GM19372 (cell line): ENCODE data around the gene RABEP1.
A peak's percentile ranks its signal among the peaks of the same experiment; 100 is the strongest.
"Not testable (repeated sequence)": the region's sequence is repeated elsewhere in the genome, so short reads cannot be mapped to it uniquely, and the experiment has no call there.

Experiments used
- ATAC-seq: cut with Tn5 transposase; IDR thresholded peaks from one replicate; pipeline ENCODE4 v1.9.1; 2021; ENCODE audit warnings: mild to moderate bottlenecking, low read depth, moderate library complexity; ENCODE audit not compliant: unreplicated experiment

The RABEP1 gene, protein sequence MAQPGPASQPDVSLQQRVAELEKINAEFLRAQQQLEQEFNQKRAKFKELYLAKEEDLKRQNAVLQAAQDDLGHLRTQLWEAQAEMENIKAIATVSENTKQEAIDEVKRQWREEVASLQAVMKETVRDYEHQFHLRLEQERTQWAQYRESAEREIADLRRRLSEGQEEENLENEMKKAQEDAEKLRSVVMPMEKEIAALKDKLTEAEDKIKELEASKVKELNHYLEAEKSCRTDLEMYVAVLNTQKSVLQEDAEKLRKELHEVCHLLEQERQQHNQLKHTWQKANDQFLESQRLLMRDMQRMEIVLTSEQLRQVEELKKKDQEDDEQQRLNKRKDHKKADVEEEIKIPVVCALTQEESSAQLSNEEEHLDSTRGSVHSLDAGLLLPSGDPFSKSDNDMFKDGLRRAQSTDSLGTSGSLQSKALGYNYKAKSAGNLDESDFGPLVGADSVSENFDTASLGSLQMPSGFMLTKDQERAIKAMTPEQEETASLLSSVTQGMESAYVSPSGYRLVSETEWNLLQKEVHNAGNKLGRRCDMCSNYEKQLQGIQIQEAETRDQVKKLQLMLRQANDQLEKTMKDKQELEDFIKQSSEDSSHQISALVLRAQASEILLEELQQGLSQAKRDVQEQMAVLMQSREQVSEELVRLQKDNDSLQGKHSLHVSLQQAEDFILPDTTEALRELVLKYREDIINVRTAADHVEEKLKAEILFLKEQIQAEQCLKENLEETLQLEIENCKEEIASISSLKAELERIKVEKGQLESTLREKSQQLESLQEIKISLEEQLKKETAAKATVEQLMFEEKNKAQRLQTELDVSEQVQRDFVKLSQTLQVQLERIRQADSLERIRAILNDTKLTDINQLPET

DNA sequence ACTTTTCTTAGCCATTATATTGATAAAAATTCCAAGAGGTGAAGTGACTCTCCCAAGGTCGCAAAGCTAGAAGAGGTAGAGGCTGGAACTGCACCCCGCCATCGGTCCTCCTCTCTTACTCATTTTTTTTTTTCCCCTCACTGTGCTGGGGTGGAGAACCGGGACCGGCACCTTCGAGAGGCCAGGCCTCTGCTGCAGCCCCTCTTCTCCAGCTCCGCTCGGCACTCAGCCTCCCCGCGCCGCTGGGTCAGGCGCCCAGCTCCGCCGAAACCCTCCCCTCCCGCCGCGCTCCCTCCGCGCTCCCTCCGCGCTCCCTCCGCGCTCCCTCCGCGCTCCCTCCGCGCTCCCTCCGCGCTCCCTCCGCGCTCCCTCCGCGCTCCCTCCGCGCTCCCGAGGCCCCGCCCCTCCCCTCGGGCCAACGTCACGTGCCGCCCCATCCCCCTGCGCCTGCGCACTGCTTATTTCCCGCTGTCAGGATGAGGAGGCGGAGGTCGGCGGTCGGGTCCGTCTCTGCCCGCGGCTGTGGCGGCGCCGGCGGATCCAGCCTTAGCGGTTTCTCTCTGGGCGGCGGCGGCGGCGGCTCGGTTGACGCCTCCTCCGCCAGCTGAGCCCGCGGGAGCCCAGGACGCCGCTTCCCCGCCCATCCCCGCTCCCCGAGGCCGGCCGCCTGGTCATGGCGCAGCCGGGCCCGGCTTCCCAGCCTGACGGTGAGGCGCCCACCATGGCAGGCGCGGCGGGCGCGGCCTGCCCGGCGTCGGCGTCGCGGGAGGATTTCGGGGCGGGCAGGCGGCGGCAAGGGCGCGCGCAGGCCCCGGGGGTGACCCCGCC lies at the start of gene RABEP1:
Gene RABEP1, plus strand, starts transcription at position 471 of the 828 bp plus-strand sequence. Its CDS starts 203 bp downstream, at position 674.
- ATAC-seq, result peak; percentile 77

DNA sequence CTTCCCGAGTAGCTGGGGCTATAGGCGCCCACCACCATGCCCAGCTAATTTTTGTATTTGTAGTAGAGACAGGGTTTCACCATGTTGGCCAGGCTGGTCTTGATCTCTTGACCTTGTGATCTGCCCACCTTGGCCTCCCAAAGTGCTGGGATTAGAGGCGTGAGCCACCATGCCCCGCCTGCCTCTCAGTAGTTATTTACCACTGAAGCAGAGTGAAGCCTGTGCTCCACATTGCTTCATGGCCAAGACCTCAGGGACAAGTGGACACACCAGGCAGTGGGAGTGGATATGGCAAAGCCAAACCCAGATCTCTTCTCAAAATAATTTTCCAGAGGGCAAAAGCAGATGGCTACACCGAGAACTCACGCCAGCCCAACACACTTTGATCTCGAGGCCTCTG lies 48.6 kb upstream of the RABEP1 start:
- ATAC-seq, result not testable (repeated sequence)

DNA sequence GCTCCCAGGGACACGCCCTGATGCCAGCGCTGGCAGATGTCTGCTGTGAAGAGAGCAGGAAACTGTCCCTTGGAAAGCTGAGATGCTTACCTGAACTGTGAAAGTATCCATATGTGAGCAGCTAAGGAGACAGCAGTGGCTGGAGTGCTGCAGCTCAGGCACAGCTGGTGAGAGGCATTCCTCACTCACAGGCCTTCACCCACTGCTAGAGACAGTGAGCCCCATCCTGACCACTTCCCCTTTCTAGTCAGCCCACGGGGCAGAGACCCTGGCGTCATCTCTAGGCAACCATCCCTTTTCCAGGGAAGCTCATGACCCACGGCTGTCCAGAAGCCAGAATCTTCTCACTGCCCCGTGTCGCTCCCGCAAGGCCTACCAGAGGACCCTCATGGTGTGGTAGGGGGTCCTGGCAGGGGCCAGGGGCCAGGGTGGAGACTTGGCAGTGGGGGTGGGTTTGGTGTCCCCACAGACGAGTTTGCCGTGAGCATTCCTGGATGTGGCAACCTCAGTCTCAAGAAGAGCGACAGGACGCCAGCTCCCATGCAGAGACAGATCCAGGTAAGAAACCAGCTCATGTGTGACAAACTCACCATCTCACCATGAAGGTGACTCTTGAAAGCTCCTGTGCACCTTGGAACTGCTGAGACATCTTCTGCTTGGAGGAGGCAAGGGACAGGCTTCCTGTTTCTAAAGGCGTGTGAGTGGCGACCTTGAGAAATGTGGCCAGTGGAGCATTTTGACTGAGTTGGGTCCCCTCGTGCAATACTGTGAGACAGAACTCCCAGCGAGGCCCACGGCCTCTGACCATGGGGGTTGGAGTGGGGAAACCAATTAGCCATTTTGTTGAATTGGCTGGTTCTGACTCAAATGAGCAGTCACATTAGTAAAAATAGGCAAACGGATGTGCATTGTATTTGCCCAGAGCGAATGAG lies 47.2 kb upstream of the RABEP1 start, which contains the start of gene SCIMP:
Gene SCIMP, minus strand, starts transcription at position 216 of the 932 bp plus-strand sequence. Its CDS starts 105 bp downstream, at position 111.
- peak; percentile 50 for ATAC-seq

DNA sequence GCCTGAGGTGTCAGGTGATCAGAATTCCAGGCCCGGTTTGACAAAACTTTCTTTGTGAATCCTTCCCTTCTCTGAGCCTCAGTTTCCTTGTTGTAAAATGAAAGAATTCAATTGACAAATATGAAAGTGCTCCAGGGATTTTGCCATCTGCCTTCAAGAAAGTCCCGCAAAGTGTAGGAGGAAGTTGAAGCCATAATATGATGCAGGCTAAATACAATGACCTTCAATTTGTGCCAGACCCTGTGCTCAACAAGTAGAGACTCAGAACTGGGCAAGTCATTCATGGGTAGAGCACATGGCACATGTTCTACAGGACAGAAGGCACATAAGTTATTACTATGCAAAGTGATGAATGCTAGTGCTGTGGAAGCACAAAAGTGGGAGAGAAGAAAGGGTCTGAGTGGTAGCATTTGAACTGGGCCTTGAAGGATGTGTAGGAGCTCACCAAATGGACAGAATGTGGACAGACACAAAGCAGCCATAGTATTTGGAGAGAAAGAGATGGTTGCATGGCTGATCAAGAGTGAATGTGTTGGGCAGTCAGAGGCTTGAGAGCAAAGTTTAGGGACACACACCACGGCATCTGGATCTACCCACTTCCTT lies 45.0 kb upstream of the RABEP1 start:
- ATAC-seq, result no peak

DNA sequence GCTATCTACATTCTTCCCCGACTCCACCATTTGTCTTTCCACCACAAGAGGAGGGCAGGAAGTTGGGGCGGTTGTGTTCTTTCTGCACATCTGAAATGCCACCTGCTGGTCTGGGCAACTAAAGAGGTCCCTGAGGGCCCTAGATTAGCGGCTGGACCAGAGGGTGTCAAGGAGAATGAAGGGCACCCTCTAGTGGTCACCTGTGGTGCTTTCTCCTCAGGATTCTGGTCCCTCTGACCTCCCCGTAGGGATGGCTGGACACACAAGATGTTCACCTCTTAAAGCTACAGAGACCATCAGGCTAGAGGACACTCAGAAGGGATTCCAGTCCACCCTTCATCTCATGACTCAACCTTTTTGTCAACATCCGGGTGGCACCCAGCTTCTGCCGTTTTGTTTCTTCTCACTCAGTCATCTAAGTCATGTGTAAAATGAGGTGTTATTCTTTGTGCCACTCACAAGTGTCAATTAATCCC lies 44.5 kb upstream of the RABEP1 start:
- ATAC-seq, result no peak

DNA sequence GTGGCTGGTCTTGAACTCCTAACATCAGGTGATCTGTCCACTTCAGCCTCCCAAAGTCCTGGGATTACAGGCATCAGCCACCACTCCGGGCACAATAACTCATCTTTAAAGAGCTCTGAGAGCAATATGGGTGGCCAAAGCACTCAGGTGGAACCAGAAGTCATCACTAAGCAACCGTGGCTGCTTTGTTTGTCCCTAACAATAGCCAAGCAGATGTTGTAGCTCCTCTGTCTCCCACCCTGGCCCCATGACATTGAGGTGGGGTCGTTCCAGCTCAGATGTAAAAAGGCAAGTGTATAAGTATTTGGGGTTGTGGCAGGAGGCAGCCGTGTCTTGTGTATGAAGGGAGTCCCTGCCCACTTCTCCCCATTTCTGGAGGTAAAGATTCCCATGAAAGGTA lies 43.8 kb upstream of the RABEP1 start:
- ATAC-seq, result no peak

DNA sequence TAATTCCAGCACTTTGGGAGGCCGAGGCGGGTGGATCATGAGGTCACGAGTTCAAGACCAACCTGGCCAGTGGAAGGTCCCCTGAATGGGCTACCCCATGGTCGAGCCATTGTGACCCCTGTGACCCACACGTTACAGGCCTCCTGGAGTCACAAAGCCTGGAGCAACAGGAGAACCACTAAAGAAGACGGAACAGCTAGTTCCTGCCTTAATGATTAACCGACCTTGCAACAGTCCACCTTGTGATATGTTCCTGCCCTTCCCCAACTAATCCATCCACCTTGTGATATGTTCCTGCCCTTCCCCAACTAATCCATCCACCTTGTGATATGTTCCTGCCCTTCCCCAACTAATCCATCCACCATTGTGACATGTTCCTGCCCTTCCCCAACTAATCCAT lies 42.3 kb upstream of the RABEP1 start:
- ATAC-seq, result not testable (repeated sequence)

DNA sequence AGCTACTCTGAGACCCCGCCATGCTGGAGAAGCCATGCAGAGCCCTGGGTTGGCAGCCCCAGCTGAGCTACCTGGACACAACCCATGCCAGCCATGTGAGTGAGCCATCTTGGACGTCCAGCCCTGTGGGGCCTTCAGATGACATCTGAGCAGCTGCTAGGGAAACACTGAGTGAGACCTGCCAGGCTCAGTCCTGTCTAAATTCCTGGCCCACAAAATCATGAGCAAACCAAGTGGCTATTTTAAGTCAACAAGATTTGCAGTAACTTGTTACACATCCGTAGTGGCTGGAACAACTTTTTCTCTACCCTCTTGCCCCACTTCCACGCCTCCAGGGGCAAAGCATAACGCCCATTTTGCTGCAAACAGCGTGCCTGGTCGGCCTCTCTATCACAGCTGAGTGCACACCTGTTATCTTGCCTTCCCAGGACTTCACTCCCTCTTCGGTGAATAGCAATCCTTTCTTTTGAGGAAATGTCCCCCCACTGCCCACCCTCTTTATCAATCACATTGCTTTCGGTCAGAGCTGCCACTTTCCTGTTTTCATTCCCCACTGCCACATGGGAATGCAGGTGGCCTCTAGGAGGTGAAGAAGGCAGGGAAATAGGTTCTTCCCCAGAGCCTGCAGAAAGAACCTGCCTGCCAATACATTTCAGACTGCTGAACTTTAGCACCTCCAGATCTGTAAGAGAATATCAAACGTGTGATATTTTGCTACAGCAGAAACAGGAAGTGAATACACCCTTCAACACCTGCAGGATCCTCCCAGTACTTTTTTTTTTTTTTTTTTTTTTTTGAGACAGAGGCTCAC lies 40.0 kb upstream of the RABEP1 start:
- ATAC-seq, result no peak

DNA sequence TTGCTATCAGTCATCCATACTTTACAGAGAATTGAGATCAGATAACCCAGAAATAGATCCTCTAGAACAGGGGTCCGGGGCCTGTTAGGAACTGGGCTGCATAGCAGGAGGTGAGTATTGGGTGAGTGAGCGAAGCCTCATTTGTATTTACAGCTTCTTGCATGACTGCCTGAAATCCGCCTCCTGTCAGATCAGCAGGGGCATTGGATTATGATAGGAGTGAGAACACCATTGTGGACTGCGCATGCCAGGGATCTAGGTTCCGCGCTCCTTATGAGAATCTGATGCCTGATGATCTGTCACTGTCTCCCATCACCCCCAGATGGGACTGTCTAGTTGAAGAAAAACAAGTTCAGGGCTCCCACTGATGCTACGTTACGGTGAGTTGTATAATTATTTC lies 34.5 kb upstream of the RABEP1 start:
- ATAC-seq, result no peak

DNA sequence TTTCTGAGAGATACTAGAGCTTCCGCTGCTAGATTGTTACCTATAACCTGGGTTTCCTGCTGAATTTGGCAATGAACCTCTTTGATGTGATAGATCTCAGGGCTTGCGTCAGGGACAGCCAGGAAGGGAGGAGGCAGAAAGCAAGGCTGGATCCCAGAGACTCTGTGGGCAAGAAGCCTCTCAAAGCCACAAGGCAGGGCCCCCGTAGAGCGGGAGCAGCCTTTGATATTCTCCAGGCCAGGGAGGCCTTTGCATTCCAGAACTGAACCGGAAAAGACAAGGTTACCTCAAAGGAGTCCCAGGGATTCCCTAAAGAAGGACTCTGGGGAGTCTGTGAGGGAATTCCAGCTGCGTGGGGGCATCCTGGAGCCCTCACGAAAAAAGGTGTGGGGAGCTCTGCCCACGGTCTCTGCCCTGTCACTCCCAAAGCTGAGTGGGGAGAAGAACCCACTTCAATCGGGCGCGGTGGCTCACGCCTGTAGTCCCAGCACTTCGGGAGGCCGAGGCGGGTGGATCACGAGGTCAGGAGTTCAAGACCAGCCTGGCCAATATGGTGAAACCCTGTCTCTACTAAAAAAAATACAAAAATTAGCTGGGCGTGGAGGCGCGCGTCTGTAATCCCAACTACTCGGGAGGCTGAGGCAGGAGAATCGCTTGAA lies 33.1 kb upstream of the RABEP1 start:
- no peak for ATAC-seq

DNA sequence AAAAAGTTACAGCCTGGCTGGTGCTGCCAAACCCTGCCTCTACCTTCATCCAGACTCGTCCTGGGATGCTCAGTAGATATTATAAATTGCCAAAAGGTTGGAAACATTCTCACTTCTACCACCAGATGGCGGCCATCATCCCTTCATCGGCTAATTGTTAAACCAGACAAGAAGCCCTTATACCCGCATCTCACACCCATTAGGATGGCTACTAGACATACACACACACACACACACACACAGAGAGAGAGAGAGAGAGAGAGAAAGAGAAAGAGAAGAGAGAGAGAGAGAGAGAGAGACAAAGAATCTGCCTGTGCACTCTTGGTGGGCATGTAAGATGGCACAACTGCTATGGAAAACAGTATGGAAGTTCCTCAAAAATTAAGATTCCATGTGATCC lies 32.5 kb upstream of the RABEP1 start:
- no peak for ATAC-seq

DNA sequence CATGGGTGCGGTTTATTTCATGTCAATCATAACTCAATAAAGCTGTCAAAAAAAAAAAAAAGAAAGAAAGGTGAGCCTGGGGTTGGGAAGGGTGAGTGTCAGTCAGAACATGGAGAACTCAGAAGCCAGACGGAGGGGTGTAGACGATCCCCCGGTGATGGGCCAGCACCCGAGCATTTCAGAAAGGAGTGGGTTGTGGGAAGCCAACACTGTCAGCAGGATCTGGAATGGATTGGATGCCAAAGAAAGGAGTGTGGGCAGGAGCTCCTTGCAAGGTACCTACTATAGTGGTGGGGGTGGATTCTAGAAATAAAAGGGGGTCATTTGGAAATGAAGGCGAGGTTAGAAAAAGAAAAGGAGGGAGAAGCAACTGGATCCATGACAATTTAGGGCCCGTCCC lies 27.7 kb upstream of the RABEP1 start:
- no peak for ATAC-seq

DNA sequence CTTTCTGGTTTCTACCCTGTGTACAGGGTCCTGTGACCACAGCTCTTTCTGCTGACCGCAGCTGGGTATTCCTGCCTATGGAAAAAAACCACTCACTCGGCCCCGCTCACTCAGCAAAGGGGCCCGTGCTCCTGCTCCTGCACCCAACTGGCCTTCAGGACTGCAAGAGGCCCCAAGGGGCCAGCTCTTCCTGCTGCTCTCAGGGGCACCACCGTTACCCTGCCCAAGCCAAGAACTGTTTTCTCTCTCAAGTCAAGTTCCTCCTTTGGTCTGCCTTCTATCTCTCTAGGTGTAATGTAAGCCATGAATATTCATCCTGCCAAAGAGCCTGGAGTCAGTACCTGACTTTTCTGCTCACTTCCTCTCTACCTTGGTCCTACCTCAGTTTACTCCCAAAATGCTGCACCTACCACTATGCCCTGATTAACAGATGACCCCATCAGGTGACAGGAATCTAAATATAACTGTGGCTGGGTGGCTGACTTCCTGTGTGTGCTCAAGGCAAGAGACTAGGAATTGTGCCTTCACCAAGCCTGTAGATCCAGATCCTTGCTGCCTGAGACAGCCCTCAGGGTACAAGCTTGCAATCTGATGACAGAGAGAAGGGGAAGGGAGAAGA lies 27.1 kb upstream of the RABEP1 start:
- ATAC-seq, result no peak

DNA sequence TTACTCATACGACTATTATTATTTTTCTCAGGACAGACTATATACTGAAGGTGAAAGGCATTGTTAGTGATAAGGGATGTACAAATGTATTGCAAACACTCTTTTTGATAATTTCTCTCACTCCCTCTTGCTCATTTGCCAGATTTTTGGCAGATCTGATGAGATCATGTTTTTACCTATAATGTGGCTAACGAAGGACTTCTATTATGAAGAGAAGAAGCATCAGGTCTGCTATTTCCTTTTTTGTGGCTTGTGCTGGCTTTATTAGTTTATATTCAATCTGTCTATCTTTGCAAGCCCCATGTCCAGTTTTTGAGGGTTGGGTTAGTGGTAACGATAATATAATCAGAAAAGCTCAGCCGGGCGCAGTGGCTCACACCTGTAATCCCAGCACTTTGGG lies 25.0 kb upstream of the RABEP1 start:
- ATAC-seq, result no peak

DNA sequence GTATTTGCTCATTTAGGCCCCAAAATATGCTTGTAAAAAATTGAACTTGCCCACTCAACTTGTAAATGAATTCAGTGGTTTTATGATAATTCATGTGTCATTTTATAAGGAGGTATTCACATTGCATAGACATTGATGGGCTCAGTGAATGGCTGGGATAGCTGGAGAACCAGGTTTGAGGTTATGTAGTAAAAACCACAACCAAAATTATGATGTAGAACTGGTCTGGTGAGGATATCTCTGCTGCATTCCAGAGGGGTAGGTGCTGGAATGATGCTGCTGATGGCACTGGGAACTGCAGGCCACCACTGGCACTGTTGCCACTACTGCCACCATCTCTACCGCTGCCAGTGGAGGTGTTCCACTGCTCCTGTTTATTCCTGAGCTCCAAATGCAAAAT lies 21.5 kb upstream of the RABEP1 start:
- ATAC-seq, result no peak

DNA sequence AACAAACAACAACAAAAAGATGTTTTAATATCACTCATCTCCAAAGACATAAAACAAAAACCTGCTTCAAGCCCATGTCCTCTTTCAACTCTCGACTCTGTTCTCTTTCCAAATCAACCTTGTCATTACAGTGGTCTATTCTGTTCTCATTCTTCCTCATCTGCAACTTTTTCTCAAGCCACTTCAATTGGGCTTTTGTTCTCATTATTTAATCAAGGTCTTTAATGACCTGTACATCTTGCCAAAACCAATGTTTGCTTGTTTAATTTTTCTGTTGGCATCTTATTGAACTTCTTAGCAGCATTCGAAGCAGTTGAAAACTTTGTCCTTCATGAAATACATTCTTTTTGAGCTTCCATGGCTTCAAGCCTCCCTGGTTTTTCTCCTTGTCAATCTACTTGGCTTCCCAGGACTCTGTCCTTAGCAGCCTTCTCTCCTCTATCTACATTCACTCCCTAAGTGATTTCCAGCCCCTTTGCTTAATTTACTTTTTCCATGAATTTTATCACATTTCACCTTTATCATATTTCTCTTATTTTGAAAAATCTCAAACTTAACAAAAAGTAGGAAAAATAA lies 19.6 kb upstream of the RABEP1 start:
- ATAC-seq, result no peak

DNA sequence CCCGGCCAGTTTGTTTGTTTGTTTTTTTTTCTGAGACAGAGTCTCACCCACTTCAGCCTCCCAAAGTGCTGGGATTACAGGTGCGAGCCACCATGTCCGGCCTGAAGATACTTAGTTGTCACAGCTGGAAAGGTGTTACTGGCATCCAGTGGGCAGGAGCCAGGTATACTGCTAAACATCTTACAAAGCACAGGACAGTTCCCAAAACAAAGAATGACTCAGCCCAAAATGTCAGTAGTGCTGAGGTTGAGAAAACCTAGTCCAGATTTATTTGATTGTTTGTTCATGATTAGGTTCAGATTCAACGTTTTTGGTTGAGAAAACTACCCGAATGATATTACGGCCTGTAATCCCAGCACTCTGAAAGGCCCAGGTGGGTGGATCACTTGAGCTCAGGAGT lies 18.6 kb upstream of the RABEP1 start:
- no peak for ATAC-seq
